ENCODE results near the gene OCEL1.

OCEL1 gene

DNA sequence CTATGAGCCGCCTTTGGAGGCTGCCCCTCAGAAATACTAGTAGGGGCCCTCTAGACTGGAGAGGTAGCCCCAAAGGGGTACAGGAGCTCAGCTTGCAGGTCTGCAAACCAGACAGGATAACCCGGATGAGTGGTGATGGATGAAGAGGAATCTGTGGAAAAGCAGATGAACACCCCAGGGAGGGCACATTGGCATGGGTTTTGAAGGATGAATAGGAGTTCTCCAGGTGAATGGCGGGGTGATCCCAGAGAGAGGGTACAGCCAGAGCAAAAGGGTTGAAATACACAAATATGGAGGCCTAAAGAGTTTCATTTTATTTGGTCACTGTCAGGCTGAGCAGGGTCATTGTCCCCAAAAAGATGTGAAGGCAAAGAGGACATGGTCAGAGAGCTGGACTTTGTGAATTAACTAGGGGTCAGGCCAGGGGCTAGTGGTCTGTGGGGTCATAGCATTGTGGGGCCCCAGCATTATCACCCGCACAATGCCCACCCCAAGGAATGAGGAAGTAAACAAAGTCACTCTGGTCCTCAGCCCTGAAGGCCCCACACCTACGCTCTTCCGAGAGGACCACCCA is 14.9 kb downstream of the OCEL1 start:
- DNase-seq: no peak

DNA sequence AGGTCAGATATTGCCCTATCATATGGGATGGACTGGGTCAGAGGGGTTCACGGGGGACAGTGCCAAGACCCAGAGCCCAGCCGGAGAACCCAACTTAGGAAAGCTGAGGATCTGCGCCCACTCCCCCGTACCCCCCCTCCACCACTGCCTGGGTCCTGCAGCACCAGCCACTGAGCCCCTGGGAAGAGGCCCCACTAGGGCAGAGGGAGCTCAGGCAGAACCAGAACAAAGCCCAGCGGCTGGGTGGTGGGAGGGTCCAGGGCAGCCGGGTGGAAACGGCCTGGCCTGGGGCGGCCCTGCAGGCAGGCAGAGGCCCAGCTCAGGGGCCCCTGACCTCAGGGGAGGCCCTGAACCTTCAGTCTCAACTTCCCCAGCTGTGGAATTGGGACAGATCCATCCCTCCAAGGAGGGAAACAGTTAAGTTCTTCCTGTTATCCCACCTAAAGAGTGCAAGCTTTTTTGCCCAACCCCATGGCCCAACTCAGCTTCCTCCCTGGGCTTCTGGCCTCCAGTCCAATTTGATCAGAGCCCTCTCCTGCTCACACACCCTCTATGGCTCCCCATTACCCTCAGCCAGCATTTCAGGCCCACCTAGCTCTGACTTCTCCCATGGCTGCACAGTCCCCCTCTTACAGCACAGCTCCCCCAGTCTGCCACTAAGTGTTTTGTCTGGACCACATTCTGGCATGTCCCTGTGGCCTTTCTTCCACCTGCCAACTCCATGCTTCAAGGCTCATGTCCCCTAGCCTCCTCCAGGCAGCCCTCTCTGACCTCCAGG is 16.6 kb downstream of the OCEL1 start:
- DNase-seq: no peak

DNA sequence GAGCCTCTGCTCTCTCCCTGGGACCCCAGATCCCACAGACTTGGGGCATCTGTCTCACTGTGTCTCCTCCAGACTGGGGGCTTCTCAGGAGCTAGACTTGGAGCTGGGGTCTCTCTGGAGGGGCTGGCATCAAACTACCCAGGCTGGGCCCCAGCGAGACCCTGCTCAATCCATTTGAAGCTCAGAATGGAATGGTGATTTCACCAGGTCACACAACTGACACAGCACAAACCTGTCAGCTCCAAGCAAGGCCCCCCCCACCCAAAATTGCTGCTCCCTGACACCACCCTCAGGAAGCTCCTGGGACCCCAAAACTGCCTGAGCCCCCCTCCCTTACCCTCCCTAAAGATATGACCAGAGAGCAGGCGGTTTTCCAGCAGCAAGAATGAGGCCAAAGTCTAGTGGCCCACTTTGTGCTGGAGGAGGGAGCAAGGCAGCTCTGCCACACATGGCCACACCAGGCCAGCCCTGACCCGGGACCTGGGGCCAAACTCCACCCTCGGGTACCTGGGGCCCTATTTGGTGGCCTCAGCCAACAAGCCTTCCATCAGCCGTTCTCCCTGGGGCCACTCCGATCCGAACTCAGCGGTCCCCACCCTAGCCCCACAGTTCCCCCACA is 17.3 kb downstream of the OCEL1 start:
- no peak for DNase-seq

DNA sequence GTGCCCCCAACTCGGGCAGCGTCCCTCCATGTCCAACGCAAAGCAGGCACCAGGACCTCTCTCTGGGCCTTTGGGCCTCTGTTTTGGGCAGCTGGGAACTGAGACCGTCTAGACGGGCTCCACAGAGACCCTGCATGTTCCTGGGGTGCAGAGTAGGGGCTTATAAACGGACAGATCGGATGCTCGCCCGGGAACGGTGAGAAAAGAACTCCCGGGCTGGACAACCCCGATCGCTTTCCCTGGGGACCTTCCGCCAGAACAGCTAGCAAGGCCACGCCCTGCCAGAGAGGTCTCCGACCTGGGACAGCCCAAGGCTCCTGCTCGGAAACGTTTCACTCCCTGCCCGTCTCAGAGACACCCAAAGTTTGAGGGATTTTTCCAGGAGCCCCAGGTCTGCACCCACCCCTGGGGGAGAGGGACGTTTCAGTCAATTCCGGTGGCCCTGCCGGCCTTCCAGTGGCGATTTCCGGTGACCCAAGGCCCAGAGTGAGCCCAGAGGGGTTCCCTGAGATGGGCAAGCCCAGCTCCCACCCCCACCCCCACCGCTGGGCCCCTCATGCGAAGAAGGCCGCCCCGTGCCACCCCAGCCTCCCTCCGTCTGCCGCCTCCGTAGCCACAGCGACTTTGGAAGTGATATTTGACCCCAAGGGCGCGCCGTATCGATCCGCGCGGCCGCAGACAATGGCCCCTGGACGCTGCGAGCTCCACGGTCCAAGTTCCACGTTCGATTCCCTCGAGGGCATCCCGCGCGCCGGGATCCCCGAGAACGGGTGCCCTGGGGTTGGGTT is 18.0 kb downstream of the OCEL1 start:
- DNase-seq: no peak

DNA sequence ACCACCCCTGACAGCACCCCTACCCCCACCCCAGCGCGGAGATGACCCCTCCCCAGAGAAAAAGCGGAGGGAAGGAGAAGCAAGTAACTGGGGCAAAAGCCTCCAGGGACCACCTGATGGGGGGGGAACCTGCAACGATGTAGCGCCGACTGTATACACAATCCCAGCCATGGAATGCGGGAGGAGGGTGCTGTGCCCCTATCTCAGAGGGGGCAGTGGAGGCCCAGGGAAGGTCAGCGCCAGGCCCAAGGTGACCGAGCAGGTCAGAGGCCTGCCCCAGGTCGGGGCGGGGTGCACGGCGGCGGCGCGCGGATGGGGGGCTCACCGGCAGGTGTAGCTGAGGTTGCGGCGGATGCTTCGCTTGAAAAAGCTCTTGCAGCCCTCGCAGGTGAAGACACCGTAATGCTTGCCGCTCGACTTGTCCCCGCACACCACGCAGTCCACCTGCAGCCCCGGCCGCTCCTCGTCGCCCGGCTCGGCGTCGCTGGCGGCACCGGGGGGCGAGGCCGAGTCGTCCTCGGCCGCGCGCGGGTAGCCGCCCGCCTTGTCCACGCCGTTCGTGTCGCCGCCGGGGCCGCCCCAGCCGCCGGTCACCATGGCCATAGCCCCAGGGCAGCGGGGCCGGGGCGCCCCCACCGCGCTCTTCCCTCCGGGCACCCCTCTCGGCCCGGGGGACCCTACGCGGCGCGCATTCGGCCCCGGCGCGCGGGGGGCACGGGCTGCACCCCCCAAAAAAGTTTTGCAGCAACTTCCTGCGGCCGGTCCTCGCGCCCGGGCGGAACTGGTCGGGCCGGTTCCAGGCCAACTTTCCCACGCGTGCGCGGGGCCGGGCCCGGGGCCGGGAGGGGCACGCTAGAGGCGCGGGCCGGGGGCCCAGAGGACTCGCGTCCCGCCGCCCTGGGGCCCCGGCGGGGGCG is 18.9 kb downstream of the OCEL1 start:
- no peak for DNase-seq

DNA sequence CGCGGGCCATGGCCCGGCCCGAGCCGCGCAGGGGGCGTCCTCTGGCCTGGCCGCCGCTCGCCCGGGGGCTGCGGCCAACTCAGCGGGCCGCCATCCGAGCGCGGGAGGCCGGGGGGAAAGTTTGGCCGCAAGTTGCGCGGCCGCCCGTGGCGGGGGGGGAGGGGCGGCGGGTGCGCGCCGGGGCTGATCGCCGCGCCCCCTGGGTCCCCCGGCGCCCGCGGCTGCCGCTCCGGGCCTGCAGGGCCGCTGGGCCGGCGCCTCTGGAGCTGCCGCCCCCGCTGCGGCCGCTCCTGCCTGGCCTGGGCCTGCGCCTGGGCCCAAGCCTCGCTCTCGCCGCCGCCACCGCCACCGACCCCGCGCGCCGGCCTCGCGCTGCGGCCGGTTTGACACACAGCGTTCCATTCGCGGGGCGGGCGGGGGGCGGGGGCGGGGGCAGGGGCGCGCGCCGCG is 19.5 kb downstream of the OCEL1 start, which contains the start of gene NR2F6:
Gene NR2F6 (minus strand): TSS at position 385 of the 450 bp plus-strand sequence. CDS start 699 bp downstream, outside the sequence.
- no peak for DNase-seq

DNA sequence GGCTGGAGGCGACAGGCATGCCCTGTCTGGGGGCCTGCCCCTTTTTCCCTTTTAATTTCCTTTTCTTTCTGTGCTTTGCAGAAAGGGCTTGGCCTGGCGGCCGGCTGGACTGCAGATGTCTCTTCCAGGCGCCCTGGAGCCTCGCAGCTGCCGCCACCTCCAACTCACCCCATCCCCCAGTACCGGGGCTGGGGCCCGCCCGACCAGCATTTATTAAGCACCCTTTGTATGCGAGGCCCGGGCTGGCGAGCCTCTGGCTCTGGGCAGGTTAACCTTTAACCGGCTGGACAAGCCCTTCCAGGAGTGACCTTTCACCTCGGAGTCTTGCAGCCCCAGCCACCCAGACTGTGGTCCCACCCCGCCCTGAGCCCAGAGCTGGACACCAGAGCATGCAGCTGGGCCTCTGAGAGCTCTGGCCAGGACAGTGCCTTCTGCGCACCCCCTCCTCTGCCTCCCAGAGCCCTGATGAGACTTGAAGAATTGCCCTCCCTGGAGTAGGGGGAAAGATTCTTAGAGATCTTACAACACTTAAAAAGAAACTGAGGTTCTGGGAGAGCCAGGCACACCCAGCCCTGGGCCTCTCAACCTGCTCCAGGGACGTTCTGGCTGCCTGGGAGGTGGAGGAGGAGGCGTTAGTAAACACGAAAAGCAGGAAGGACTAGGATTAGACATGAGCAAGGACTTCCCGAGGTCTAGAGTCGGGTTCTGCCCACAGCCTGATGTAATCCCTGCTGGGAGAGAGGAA is 20.8 kb downstream of the OCEL1 start:
- DNase-seq: peak; percentile 1

DNA sequence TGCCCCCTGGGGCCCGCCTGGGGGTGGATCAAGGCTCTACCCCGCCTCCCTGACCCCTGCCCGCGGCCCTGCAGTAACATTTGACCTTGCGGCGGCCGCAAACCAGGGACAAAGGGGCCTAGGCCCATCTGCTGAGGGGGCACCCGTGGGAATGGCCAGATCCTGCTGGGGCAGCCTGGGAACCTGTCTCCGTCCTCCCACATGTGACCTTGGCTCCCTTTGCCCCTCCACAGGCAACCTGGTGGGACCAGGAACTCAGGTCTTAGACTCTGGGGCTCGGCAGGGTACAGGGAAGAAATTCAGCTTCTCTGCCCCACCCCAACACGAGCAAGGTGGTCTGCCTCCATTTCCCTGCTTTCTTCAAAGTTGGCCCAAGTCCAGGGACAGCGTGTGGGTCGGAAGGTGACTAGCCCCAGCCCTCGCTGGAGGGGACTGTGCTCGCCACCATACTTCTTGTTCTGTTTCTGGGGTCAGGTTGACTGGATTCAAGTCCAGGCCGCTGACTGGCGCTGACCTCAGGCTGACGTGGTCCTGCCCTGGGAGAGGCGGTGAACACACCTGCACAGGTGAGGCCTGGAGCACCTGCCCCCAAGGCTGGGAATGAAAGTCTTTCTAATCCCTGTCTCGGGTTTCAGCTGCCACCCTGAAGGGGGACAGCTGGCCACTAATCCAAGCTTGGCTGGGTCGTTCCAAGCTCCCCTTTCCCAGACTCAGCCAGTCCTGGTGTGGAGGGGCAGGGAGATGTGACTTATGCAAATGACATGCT is 22.2 kb downstream of the OCEL1 start:
- DNase-seq: no peak

DNA sequence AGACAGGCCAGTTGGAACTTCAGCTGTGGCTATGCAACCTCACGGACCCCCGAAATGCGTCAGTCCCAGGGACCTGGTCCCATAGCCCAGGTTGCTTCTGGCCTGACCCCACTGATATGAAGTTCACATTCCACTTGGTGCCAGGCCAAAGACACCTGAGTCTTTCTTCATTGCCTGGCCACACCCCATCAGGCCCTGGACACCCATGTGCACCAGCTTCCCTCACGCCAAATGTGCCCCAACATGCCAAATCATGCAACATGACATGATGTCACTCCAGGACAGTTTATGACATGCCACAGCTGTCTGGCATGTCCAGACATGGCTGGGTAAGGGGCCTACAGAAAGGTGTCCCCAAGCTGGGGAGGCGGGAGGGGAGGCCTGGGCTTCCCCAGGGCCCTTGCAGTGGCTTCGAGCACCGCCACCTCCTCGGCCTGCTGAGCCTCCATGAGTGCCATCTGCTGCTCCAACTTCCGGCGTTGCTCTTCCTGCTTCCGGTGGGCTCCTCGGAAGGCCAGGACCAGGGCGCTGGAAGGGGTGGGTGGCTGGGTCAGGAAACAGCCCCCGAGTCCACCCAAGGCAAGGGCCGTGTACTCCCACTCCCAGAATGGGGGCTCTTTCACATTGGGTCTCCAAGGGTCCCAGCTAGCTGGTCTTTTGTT is 24.0 kb downstream of the OCEL1 start:
- no peak for DNase-seq

DNA sequence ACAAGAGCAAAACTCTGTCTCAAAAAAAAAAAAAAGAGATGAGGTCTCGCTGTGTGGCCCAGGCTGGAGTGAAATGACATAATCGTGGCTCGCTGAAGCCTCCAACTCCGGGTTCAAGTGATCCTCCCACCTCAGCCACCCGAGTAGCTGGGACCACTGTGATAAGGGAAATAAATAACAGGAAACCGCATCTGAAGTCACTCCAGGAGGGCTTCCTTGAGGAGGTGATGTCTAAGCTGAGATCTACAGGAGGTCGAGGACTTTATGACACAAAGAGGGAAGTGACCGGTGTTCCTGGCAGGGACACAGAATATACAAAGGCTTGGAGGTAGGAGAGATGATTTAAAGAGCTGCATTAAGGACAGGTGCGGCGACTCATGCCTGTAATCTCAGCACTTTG is 28.6 kb downstream of the OCEL1 start:
- no peak for DNase-seq

DNA sequence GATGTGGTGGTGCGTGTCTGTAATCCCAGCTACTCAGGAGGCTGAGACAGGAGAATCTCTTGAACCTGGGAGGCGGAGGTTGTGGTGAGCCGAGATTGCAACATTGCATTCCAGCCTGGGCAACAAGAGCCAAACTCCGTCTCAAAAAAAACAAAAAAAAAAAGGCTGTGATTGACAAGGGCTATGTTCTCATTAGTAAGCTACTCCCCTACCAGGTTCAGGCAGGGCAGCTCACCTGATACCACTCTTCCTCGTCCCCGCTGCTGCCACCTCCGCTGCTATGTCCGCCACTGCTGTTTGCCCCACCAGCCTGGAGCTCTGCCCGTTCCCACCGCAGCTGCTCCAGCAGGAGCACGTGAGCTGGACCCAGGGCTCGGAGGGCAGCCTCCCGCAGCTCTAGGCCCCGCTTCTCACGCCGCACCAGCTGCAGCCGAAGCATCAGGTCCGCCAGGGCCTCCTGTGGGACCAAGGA is 29.2 kb downstream of the OCEL1 start:
- DNase-seq: no peak

DNA sequence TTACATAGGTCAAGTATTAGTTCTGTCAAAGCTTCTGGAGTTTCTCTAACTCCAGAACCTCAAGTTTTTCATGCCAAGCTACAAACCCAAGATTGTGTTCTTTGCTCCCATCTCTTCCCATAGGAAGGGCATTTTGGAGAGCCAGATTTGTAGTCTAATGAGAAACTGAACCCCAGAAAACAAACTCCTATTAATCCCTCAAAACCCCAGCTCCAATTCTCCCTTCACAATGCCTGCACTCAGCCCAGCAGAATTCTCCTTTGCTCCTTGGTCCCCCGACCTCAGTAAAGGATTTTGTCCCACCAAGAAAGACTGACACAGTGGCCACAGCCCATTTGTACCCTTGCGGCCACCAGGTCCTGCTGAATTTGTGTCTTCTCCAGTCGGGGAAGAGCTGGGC is 30.1 kb downstream of the OCEL1 start:
- DNase-seq: no peak

DNA sequence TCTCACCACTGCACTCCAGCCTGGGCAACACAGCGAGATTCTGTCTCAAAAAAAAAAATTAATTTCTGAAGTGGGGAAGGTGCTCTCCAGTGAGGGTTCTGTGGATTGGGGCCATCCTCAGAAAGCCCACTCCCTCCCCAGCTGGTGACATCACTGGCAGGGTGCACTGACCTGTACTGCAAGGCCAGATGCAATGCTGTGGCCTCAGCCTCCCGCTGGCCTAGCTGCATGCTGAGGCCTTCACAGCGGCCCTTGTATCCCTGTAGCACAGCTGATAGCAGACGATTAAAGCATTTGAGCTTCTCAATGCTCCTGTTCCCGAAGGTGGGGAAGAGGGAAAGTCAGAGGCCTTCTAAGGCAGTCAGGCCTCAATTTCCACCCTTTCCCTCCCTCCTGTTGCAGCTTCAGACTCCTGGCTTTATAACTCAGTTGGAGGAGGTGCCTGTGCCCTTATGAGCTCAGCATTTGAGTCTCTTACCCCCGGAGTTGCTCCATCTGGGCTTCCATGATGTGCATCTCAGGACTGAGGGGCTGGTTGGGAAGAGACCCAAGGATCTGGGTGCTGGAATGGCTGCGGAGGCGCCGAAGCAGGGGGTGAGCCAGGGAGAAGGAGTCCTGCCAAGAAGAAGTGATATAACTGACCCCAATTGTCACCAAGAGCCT is 33.2 kb downstream of the OCEL1 start:
- no peak for DNase-seq

DNA sequence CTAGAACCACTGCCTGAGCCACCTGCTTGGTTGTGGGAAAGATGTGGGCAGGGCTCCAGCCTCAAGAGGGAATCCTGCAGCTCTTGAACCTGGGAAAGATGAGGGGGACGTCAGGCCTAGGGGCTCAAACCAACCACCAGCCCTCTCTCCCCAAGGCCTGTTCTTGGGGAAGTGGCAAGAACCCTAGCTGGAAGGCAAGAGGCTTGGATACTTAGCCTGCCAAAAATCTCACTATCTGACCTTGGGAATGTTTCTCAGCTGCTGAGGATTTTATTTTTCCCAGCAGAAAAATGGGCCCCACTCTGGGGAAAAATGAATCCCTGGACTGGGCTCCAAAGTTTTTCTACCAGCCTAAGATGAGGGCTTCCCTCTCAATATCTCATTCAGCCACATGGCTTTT is 33.9 kb downstream of the OCEL1 start:
- no peak for DNase-seq

DNA sequence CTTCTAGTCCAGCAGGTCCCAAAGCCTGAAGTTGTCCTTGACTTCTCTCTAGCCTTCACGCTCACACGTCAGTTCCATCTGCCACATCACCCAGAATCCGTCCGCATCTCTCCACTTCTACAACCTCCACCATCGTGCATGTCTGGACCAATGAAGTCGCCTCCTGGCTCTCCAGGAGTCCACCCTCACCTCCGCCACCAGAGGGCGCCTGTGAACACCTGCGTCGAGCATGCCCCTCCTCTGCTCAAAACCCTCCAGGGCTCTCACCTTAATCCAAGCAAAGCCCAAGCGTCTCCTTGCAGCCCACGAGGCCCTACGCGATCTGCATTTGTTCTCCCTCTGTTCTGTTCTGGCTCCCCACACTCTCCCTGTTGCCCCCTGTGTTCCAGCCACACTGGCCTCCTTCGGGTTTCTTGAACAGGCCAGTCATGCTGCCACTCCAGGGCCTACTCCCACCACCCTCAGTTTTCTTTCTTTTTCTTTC is 34.9 kb downstream of the OCEL1 start:
- peak; percentile 70 for DNase-seq

DNA sequence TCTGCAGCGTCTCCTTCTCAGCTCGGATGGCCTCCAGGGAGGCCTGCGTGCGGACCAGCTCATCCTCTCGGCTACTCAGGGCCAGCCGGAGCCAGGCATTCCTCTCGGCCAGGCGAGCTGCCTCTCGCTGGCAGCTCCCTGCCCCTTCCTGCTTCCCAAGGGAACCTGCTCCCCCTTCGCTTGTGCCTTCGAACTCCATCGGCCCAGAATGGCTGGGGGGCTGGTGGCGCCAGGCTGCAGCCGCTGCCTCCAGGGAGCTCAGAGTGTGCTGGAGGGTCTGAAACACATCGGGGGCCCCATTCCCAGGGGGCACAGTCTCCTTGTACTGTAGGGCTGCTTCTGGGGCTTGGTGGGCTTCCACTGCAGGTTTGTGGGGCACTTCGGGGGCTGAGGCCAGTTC is 36.5 kb downstream of the OCEL1 start:
- DNase-seq: no peak

DNA sequence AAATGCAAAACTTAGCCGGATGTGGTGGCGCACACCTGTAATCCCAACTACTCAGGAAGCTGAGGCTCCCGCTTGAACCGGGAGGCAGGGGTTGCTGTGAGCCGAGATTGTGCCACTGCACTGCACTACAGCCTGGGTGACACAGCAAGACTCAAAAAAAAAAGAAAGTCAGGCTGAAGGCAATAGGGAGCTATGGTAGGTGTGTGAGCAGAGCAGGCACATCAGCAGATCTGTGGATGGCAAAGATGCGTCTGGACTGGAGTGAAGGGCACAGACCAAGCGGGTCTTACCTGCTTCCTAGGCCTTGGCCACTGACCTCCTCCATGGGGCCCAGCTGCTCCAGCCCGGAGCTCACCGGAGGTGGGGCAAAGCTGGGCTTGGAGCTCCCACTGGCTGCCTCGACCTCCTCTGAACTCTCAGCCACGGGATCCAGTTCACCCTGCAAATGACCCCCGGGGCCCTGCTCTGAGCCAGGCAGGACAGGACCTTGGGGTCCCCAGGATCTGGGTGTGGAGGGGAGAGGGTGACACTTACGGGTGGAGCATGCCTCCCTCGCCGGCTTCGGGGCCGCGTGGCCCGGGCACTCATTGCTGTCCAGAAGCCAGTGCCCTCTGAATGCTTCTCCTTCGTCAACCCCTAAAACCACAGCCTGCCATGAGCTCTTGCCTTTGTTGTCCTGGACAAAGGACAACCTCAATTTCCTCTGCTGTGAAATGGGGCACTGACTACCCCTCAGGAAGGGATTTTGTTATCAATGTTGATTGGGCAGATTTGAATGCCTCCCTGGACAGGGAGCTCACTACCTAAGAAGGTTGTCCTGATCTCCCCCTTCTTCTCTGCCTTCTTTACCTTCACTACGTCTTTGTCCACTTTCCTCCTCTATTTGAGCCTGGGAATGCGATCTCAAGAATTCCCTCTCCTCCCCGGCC is 38.0 kb downstream of the OCEL1 start:
- no peak for DNase-seq

DNA sequence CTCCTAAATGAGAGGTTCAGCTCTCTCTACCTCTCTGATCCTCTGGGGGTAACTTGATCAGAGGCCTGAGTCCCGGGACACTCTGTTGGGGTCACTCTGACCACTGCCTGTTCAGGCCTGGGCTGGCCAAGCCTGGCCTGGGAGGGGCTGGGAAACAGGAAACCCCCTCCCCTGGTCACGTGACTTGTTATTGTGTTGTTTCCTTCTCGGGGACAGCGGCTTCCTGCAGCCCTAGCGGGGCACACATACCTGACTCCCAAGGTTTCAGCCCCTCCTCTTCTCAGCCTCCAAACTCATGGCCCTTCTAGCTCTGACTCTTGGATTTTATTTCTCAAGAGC is 38.6 kb downstream of the OCEL1 start, which contains the start of gene USHBP1:
Gene USHBP1 (minus strand): TSS at position 105 of the 339 bp plus-strand sequence. CDS start 446 bp downstream, outside the sequence.
- no peak for DNase-seq
